Hepatocyte (in vitro differentiated cells): ENCODE data around the gene NAV2.

Experiments used
- CTCF ChIP-seq: fragments of 200-600 bp; sonication (generic); IDR thresholded peaks from 2 replicates; pipeline ENCODE4 v1.5.1; 2016; ENCODE audit warnings: antibody characterized with exemption, mild to moderate bottlenecking; ENCODE audit not compliant: poor library complexity
- EZH2 ChIP-seq: fragments of 200-600 bp; sonication (generic); IDR thresholded peaks from 2 replicates; pipeline ENCODE4 v1.6.1; 2016; ENCODE audit warnings: antibody characterized with exemption, mild to moderate bottlenecking, borderline replicate concordance
- EZH2phosphoT487 ChIP-seq: fragments of 200-600 bp; sonication (generic); IDR thresholded peaks from one replicate; pipeline ENCODE4 v1.6.1; 2018; ENCODE audit warnings: antibody characterized with exemption, mild to moderate bottlenecking, low read depth, moderate library complexity; ENCODE audit not compliant: unreplicated experiment, severe bottlenecking

DNA sequence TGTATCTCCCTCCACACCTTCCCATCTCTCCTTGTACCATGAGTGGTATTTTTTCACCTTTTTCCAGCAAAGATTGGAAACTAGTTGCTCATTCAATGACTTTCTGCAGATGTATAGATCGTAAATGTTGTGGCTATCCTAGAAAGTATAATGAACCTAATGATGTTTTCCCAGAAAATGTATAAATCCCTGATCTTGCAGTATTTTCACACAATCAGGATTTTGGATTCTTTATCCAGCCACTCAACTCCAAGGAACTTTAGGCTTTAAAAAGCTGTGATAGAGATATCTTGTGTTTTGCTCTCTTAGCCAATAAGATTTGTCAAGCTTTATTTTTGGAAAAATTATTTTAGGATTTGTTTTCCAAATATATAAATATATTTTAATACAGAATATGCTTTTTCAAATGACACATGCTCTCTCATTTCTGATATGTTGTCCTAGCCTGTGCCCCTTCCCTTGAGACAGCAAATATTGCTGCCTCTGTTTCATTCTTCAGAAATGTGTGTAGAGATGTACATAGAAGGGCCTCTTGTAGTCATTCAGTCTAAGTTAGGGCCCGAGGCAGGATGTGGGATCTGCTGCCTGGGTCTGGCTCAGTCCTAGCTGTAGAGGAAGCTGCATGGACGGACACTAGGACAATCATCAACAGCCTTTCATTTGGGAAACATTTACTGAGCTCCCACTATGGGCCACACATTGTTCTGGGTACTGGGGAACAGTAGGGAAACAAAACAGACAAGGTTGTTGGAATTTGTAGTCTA lies 62.4 kb downstream of the NAV2 start:
- TF ChIP-seq CTCF (no peak), EZH2 (no peak), EZH2phosphoT487 (no peak)
